Kidney tubule cell (primary cell): ENCODE data around the gene LY86.

Experiments
- DNase-seq: peaks from one replicate; pipeline ENCODE4 v3.0.0-alpha.2; 2018; ENCODE audit warnings: low spot score

Gene LY86

DNA sequence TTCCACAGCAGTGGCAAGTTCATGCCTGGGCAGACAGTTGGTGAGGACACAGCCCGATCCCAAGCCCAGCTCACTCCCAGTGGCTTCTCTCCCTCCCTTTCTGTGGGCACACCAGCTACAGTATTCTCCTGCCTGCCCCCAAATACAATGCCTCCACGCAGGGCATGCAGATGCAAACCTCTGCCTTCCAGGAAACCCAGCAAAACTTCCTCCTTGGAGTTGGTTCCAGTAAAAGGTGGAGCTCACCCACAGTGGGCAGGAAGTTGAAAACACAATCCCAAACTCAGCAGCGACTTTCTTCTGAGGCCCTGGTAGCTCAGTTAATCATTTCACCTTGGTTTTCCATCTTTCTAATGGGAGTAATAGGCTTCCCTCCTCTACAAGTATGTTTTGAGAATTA lies 93.7 kb downstream of the LY86 start:
- peak; percentile 22 for DNase-seq

DNA sequence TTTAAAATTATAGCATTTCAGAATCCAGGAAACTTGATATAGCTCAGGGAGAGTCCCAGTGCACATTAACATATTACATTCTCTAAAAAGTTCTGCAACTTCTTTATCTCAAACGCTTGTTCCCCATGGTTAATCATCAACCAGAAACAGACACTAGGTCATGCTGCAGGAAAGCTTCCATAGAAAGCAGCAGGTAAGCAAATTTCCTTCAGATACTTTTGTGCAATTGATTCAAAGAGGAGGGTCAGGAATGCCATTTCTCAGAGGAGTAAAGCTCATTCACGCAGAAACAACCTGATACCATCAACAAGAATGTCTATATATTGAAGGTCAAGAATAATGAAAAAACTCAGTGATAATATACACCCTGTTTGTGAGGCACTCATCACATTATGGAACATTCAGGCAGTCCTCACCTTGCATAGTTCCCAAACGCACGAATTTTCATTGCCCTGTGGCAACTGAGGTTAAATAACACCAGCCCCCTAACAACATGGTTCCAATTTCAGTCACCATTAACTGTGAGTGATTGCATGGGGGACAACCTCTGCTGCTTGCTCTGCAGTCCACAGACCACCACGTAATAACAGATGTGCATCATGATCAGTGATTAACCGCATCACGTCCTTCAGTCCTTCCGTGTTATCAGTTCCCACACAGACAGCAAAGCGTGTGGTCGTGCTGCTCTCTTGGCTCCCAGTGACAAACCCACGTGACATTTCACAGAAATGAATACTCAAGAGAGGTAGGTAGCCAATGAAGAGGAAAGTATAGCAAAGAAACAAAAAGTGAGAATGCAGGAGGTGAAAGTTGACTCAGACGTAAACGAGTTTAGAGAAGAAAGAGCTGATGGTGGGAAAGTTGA lies 95.7 kb downstream of the LY86 start:
- peak; percentile 75 for DNase-seq

DNA sequence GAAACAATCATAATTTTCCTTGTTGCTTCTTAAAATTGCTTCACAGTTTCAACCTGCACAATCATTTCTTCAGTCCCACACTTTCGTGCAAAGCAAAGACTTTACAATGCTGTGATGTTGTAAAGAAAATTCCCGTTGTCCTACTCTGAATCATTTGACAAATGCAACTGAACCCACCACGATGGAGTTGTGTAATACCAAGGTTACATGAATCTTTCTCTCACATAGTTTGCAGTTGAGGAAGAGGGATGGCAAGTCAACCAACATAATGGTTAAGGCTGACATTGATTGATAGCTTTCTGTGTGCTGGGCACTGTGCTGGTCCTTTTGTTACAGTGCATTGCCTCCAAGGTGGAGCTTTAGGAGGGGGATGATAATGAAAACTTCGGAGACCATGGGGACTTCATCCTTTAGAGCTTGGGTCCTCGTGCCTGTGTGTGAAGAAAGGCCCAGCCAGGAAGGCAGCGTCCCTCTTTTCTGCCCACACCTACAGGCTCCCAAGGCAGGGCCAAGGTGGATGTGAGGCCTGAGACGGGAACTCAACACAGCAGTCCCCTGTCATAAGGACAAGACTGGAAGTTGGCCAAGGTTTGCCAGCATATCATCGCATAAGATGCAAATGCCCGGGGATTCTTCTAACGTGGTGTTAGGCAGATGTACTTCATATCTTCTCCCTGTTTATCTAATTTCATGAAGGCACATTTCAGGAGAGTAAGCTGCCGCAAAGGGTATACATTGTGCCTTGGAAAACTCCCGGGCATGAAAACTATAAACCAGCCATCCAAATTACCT lies 96.9 kb downstream of the LY86 start:
- DNase-seq, result peak; percentile 32

DNA sequence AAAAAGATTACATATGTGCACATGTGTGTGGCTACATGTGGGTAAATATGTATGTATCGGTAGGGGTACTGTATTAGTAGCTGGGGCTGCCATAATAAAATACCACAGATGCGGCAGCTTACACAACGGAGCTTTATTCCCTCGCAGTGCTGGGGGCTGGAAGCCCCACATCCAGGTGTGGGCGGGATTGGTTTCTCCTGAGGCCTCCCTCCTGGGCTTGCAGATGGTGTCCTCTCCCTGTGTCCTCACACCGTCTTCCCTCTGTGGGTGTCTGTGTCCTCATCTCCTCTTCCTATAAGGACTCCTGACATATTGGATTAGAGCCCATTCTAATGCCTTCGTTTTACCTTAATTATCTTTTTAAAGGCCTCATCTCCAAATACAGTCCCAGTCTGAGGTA lies 97.7 kb downstream of the LY86 start:
- DNase-seq, result no peak

DNA sequence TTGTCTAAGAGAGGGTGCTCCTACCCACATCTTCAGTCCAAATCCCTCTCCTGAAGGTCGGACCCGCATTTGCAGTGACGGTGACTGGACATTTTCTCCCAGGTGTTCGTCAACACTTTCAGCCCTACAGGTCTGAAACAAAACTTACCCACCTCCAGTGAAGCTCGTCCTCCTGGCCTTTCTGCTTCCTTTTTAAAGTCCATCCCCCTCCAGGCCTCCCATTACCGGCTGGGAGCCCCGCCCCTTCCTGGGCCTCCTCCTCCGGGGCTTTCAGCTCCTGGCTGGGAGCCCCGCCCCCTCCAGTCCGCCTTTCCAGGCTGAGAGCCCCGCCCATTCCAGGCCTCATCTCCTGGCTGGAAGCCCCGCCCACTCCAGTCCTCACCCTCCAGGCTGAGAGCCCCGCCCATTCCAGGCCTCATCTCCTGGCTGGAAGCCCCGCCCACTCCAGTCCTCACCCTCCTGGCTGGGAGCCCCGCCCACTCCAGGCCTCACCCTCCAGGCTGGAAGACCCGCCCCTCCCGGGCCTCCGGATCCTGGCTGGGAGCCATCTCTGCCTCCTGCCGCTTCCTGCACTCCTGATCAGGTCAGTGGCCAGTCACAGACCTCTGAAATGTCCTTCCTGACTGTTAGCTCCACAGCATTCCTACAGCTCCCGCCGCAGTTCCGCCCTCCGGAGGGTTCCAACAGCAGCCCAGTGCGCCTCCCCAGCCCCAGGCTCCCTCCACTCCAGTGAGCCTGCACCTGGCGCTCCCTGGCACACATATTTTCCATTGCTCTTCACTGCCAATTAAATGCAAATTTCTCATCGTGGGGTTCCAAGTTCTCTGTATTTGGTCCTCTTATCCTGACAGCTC lies 98.5 kb downstream of the LY86 start:
- DNase-seq, result peak; percentile 99

DNA sequence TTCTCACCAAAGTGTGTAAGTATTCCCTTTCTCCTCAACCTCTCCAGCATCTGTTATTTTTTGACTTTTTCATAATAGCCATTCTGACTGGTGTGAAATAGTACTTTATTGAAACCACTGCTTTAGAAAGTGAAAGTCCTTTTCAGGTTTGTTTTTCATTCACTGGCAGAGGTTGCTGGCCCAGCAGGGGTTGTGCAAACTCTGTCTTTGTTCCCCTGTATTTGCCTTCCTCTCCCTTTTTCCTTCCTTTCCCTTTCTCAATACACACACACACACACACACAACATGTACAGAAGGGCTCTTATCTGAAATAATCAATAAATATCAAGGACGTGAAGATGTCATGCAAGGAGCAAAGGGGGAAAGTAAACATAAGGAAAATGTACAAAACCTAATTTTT lies 99.8 kb downstream of the LY86 start:
- no peak for DNase-seq

DNA sequence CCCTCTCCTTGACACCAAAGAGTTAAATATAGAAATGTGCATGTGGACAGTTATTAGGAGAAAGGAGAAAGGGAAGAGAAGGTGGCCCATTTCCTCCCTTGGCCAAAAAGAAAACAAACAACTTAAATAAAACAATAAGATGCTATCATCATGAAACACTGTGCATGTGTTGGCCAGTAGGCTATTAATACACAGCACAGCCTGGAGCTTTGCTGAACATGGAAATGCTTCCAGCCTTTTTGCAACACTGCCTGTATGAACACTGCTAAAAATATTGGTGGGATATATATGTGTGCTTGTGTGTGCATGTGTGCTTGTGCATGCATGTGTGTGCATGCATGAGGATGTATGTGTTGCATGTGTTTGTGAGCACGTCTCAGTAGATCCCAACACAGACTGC lies 100.4 kb downstream of the LY86 start:
- DNase-seq, result no peak

DNA sequence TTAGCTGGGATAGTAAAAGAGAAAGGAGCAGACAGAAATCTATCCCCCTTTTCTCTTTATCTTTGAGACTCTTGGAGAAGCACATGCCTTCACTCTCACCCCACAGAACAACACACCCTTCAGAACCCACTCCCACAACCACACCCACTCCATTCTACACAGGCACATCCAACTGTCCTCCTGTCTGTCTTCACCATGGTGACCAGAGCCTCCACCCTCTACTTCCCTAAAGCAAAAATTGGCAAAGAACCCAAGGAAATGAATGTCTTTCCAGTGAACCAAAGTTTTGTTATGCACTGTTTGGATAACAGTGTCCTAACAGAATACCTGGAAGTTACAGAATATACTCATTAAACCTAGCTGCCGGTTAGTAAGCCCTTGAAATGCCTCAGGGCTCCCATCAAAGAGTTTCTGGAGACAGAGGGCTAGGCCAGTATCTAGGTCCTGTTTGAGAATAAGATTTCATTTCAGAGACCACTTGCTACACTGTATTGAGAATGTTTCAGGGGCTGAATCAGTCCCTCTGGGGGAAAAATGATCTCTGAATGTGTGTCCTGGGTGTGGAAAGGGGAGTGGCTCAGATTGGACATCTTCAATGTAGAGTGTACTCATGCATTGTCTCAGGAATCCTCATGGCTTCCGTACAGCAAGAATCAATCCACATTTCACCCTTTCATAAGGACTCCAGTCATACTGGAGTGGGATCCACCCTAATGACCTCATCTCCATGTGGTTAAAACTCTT lies 101.1 kb downstream of the LY86 start:
- peak; percentile 31 for DNase-seq

DNA sequence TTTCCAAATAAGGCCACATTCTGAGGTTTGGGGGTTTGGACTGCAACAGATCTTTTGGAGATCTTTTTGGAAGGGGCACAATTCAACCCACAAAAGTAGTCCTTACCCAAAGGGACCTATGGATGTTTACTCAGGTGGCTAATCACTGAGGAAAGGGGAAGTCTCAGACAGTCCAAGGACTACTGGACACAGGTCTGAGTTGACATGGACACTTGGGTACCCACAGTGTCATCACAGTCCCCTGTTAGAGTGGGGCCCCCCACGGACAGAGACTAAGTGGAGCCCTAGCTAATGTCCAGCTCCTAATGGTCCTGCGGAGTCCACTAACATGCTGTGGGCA lies 101.6 kb downstream of the LY86 start:
- DNase-seq, result no peak

DNA sequence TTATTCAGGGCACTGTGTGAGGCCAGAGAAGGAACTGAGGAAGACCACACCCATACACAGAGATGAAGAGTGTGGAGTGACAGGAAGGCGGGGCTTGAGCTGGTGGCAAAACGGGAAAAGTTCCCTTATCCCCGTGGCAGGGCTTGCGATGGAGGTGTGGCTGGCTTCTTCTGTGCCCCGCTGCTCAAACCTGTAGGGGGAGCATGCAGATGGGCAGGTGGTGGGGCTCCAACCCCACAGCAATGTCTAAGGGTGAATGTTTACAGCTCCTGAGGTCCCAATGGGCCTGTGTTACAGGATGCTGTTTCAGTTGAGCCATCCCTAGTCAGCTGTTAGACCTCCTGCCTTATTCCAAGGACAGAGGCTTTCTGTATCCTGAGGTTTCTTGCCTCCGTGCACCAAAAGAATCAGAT lies 105.9 kb downstream of the LY86 start:
- DNase-seq, result no peak

DNA sequence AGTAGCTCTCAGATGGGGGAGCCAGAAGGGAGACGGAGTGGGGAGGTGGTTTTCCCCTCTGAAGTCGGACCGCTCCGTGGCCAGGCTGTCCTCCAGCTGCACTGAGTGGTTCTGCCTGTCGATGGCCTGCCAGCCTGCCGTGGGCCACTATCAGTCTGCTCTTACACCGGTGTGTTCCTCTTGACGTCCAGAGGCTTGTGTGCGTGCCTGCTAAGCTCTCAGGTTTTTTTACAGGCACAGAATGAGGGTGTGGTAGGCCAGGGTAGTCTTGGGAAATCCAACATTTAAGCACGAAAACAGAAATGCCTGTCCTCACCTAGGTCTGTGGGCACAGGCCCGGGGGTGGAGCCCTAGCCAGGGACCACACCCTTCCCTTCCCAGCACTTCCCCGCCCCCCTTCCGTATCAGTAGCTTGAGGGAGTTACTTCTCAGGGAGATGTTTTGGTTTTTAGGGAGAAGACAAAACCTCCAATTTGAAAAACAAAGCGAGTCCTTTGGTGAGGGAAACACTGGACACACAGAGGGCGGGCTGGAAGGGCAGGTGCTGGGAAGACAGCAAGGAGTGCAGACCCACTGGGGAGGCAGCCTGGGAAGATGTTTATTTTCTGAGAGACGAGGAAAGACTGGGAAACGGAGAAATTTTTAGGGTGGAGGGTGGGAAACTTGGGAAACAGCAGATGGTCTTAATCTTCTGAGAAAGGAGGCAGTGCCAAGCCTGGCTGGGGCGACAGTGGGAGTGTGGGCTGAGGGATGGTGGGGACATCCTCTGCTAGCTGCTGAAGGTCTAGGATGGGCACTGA lies 106.5 kb downstream of the LY86 start:
- no peak for DNase-seq

DNA sequence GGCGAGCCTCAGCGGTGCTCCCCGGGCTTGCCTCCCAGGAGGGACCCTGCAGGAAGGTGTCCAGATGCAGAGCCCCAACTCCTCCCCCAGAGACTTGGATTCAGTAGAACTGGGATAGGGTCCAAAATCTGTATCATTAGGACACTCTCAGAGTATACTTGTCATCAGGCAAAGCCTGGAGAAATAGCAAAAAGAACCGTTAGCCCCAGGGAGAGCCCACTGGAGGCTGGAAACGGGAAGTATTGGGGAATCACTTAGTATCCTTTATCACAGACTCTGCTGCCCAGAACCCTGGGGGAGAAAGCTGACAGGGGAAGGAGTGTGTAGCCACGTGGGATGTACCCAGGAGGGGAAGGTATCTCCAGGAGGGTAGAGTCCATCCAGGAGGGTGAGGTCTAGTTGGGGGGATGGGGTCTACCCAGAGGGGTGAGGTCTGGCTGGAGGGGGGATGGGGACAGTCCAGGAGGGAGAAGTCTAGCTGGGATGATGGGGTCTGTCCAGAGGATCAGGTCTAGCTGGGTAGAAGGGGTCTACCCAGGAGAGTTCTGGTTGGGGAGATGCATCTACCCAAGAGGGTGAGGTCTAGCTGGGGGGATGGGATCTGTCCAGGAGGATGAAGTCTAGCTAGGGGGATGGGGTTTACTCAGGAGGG lies 107.2 kb downstream of the LY86 start:
- no peak for DNase-seq

DNA sequence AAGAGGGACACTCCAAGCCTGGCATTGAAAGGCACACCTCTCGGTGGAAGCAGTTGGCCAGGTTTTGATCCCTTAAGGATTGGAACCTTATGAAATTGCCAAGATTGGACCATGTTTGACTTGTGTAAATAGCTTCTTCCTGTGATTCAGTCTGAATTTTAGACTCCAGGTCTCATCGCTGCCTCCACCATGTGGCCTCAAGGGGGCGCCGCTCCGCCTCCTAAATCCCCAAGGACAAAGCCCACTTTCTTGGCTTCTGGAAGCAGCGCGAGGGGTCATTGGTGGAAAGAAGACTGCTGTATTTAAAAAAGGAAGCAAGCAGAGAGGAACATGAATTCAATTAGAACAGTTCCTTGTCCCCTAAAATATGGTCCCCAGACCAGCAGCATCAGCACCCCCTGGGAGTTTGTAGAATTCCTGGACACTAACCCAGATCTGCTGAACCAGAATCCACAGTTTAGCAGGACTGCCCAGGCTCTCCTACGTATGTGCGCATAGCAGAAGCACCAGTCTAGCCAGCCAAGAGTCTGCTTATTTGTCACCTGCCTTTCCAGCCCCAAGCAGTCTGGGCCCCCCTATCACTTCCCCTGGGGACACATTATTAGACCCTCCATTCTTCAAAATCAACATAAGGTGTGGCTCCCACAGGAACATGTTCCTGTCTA lies 108.5 kb downstream of the LY86 start:
- peak; percentile 71 for DNase-seq

DNA sequence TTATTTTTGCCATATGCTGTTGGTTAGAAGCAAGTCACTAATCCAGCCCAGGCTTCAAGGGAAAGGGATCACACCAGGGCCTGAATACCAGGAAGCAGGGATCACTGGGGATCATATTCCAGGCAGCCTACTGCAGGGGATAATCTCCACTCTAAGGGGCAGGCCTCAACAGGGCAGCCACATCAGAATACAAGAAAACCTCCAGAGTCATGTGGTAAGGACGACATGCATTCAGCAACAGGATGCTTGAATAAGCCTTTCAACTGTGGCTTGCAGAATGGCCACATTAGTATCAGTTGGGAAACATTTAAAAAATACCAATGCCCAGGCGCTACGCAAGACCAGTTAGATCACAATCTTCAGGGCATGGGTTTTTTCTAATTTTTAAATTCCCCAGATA lies 109.1 kb downstream of the LY86 start:
- no peak for DNase-seq

DNA sequence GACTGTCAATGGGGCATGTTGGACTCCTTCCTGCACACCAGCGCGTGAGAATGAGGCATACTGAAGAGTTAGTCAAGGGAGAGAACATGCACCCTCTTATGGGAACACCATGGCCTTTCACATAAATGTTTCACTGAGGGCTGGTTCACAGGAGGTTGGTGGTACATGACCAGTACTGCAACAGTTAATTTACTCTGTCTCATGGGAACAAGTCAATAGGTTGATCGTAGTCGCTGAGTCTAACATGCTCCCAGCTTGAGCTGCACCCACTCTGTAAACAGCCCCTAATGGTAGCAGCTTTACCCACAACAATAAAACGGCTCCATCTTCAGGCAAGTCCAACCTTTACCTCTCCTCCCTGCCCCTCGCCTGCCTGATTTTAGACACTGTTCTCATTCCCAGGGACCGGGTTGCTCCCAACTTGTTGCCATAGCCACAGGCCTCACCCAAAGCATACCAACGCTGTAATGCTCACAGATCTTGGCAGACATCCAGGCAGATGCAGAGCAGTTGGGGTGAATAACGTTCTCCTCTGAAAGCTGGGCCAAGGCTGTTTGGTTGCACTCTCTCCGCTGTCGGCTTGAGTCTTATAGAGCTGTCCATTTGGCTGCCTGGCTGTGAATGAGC lies 111.3 kb downstream of the LY86 start:
- peak; percentile 95 for DNase-seq

DNA sequence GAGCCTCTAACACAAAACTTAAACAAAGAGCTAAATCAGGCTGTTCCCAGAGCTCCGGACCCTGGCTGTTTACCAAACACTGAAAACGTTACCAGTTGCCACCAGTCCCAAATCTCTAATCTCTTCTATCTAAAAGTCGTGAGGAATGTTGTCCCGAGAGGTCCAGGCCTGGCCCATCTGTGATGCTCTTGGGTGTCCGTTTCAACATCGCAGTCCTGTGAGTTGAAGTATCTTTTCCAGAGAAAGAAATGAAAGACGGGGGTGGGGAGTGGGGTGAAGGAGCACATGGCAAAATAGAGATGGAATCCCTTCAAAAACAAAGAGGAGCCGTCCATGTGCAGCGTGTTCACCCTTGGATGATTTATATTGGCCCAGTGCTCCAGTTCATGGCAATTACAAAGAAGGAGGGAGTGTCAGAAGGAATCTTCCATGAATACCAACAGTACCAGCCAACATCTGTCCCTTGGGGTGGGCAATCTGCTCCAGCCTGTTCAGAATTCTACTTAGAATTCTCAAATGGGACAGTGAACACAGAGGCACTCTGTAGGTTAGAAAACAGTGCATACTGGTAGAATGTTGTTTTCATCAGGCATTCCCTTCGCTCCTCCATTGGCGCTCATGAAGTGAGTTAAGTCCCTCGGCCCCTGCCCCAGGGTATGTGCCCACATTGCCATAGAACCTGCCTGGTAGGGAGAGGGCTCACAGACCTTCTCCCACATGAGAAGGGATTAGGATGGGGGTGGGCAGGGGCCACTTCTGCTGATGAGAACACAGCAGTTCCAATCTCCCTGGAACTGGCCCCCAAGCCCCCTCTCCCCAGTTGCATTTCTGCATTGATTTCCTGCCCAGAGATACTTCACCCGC lies 112.1 kb downstream of the LY86 start:
- no peak for DNase-seq

DNA sequence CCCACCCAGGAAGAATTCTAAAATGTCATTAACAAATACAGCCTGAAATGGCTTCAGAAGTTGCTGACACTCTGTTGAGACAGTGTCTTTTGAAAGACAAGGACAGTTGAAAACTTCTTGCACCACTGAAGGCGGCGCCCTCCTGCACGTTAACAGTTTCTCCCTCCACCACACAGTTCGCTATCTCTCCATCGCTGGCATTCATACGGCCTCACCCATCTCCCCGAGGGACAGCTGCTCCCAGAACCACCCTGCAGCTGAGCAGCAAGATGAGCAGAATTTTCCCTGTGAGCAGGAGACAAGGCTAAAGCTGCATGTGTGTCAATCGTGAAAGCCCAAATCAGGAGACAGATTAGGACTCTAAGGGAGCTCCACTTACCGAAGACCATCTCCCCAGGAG lies 113.3 kb downstream of the LY86 start:
- DNase-seq, result no peak

DNA sequence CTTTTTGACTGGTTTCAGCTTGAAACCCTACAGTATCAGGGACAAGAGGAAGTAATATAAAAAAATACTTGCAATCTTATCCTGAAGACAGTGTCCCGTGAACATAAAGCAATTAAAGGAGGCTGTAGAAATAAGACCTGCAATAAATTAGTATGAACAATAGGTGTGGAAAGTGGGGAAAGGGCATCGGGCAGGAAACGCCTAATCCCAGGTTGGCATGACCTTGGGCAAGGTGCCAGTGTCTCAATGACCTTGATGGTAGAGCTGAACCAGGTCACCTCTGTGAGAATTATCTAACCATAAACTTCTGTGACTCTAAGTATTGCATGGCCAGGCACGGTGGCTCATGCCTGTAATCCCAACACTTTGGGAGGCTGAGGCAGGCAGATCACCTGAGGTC lies 115.2 kb downstream of the LY86 start:
- no peak for DNase-seq
